Bronchial epithelial cell (primary cell): ENCODE measurements around the gene CHST14. TPM values are rescaled to one million over a fixed set of nuclear protein-coding genes. Genes with fewer than 3 reads are reported as not detected.

Source experiments
- DNase-seq: peaks from one replicate; pipeline ENCODE4 v3.0.0-alpha.2; 2010; ENCODE audit warnings: low read depth
- FAIRE-seq: peaks from 2 replicates; lab custom pipeline; 2011; peaks lifted over from hg19 to GRCh38; lab: Jason Lieb, UNC
- H3K27me3 ChIP-seq: 2 replicates; pipeline ENCODE4 v1.5.1; 2011; ENCODE audit warnings: low read length; ENCODE audit not compliant: control insufficient read depth, insufficient read depth
- H3K36me3 ChIP-seq: 2 replicates; pipeline ENCODE4 v1.5.1; 2011; ENCODE audit warnings: low read length; ENCODE audit not compliant: control insufficient read depth, insufficient read depth
- H3K4me3 ChIP-seq: 2 replicates; pipeline ENCODE4 v1.5.1; 2011; ENCODE audit warnings: mild to moderate bottlenecking, low read depth, low read length, control low read depth
- total RNA-seq: library from RNA; depleted of rRNA; stranded (reverse); fragments of >200 nt; gene quantifications from 2 replicates; pipeline ENCODE4 v1.2.1, GENCODE V29; 2014
- TF ChIP-seq, protein P1 (sequence below): IDR thresholded peaks from 2 replicates; pipeline ENCODE4 v1.5.1; 2011; ENCODE audit warnings: mild to moderate bottlenecking, moderate library complexity, low read length, control low read depth, inconsistent platforms; ENCODE audit not compliant: insufficient read depth, severe bottlenecking

The CHST14 gene
- total RNA-seq, 1 donor from 2014 or later = 1.1 TPM

DNA sequence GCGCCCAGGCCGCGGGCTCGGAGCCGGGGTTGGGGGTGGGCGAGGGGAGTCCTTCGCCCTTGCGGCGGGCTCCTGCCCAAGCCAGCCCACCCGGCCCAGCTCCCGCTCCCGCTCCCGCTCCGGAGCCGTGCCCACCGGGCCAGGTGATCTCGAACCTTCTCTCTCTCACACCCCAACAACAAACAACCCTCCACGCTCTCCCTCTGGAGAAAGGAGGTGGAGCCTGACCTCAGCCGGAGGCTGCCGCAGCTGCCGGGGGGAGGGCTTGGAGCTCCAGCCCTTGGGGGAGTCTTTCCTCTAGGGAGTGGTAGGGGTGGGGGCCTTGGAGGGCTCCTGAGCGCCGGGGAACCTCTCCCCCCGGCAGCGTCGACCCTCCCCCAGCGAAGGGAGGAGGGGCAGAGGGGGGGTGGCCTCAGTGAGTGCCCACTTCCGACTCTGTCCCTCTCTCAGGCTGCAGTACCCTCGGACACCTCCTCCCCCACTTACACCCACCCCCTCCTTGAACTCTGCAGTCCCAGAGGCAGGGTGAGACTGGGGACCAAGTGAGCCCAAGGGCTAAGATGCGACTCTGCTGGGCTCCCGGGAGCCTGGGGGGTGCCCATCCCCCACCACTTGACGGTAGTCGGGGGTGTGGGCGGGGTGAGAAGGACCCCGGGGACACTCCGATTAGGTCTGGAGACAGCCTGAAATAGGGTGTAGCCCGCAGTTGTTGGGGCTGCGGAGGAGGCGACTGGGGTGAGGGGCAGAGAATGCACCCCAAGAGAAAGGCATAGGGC, 34.5 kb upstream of the CHST14 start:
- DNase-seq (no peak), FAIRE-seq (no peak)
- Histone ChIP-seq H3K27me3 (peaks cover 24% of the 10 kb centered on the region), H3K4me3 (peak overlapping the region; percentile 11), H3K36me3 (no peaks in the 10 kb centered on the region)
- TF ChIP-seq, protein P1, sequence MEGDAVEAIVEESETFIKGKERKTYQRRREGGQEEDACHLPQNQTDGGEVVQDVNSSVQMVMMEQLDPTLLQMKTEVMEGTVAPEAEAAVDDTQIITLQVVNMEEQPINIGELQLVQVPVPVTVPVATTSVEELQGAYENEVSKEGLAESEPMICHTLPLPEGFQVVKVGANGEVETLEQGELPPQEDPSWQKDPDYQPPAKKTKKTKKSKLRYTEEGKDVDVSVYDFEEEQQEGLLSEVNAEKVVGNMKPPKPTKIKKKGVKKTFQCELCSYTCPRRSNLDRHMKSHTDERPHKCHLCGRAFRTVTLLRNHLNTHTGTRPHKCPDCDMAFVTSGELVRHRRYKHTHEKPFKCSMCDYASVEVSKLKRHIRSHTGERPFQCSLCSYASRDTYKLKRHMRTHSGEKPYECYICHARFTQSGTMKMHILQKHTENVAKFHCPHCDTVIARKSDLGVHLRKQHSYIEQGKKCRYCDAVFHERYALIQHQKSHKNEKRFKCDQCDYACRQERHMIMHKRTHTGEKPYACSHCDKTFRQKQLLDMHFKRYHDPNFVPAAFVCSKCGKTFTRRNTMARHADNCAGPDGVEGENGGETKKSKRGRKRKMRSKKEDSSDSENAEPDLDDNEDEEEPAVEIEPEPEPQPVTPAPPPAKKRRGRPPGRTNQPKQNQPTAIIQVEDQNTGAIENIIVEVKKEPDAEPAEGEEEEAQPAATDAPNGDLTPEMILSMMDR = no peak

DNA sequence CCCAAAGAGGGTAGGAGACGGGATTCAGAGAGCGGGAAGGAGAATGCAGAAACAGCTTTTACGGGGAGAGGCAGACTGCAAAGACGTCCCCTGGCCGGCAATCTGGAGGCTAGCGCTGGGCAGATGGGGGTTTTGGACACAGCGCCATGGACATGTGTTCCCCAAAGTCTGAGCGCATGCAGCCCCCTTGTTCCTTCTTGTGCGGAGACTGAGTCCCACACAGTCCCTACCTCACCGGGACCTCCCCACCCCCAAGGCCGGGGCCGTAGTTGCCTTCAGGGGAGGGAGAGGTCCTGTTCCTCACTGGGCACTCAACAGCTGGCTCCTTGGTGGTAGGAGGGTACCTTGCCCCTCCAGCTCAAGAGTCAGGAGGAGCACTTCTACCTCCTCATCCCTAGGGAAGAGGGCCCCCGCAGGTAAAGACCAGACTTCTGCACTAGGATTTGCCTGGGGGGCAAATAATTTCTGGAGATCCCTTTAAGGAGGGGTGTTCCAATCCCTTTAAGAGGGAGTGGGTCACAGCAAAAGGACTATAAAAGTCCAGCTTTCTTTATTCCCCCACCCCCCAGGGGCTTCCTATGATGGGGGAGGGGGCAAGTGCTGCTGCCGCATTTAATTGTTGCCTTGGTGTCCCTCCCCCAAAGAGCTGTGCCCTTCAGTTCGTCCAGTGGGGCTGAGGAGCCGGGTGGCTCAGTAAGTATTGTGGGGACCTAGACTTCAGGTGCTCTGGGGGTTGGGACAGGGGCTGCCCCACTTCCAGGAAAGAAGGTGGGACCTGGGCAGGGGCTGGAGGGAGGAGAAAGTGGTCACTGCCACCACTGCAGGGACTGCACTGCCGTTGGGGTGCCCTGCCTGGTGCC, 33.7 kb upstream of the CHST14 start:
- TF ChIP-seq, protein P1 = no peak
- FAIRE-seq = no peak
- peaks cover 24% of the 10 kb centered on the region for H3K27me3 ChIP-seq
- DNase-seq = no peak
- H3K36me3 ChIP-seq = no peaks in the 10 kb centered on the region
- no peak overlapping the region for H3K4me3 ChIP-seq

DNA sequence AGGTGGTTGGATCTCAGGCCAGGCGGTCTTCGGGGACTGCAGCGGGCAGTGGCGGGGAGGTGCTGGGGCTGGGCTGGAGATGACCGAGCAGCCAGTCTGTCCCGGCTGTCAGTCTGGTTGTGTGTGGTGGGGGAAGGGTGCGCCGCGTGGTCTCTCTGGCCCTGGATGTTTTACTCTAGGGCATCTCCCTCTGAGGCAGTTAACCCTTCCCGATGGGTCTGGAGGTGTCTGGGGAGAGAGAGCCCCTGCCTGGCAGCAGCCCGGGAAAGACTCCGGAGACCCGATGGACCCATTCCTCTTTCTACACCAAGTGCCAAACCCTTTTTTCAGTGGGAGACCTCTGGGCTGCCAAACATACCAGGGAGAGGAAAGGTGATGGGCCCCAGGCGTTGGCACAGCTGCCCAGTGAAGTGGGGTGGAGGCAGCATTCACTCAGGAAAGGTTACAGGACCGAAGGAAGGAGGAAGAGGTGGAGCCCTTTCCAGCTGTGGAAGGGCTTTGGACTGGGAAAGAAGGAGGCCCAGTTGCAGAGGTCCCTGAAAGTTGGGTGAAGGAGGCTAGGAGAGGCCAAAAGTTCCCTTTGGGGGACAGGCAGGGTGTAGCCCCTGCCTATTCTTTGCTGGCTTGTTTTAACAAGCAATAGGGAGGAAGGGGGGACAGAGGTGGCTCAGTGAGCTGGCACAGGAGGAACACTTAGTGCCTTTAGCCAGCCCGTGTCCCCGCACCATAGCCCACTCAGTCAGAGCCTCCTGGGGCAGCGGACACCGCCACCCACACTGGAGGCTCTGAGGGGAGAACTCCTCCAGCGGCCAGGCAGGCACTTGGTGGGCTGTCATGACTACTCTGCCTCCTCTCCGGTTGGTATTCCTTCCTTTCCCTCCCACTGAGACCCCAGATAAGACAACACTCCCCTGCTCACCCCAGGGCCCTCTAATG, 32.8 kb upstream of the CHST14 start:
- Histone ChIP-seq H3K36me3 (no peaks in the 10 kb centered on the region), H3K27me3 (peaks cover 22% of the 10 kb centered on the region), H3K4me3 (no peak overlapping the region)
- TF ChIP-seq, protein P1 = no peak
- no peak for DNase-seq
- peak; percentile 28 for FAIRE-seq

DNA sequence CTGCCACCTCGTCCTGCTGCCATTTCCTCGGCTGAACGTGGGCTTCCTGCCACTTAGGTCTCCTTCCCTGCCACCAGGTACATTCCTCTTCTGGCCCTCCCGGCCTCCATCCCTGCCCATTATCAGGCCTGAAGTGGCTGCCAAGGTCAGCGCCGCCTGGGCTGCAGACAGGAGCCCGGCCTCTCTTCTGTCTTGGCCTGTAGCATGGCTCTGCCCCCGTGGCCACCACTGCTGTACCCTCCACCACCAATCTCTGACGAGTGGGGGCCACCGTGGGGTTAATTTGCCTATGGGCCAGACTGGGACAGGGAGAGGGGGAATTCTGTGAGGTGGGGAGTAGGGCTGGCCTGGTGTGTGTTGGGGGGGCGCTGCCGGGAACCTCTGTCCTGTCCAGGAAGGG, 32.1 kb upstream of the CHST14 start:
- no peak for FAIRE-seq
- H3K27me3 ChIP-seq = peaks cover 22% of the 10 kb centered on the region
- DNase-seq = no peak

DNA sequence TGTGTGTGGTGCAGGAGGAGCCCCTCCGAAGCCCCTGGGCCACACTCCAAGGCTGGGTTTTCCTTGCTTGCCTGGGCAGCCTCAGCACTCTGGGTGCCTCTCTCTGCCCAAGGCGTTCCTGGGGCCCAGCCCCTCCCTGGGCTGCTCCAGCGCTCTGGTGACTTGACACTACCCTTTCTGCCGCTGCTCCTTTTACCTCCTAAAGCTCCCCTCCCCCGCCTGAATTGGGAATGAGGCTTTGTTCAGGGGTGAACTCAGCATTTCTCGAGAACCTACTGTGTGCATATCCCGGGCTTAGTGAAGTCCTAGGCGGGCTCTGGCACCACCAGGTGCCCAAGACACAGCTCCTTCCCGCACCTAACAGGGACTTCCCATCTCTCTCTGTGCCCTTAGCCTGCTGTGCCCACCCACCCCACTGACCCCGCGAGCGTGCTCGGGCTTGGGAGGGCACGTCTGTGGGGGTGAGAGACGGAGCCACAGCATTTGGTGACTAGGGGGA, 31.3 kb upstream of the CHST14 start:
- Histone ChIP-seq H3K36me3 (no peaks in the 10 kb centered on the region), H3K27me3 (peaks cover 22% of the 10 kb centered on the region), H3K4me3 (peak overlapping the region; percentile 64)
- DNase-seq (peak; percentile 28), FAIRE-seq (no peak)
- TF ChIP-seq, protein P1 = no peak

More for the DNA sequence above, 32.1 kb upstream of the CHST14 start:
- H3K36me3 ChIP-seq = no peaks in the 10 kb centered on the region
- TF ChIP-seq, protein P1 = no peak
- no peak overlapping the region for H3K4me3 ChIP-seq
